H54 (cell line): ENCODE results near the gene ARHGAP15.

Source experiments
- DNase-seq: peaks from one replicate; pipeline ENCODE4 v3.0.0; 2011; ENCODE audit warnings: low spot score, mixed read lengths; ENCODE audit not compliant: insufficient read length
- FAIRE-seq: peaks from 3 replicates; lab custom pipeline; 2011; peaks lifted over from hg19 to GRCh38; lab: Jason Lieb, UNC
- POLR2A ChIP-seq: IDR thresholded peaks from 2 replicates; pipeline ENCODE4 v1.6.1; 2011; ENCODE audit warnings: low read depth, mild to moderate bottlenecking, low read length

The ARHGAP15 gene

DNA sequence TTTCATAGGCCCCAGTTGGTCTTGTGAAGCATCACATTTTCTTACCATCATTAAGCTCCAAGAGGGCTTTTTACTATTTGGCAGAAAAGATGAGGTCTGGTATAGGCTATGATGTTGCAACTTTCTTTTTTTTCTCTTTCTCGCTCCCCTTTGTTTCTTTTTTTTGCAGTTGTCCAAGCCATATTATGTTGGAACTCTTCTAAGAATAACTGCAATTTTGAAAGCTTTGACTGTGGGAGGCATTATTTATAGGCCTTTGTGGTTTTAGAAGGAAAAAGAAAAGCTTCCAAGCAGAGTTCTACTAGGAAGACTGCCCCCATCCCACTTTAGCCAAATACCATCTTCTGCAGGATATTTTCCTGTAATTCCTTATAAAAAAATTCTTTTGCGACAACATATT is 571.6 kb downstream of the ARHGAP15 start:
- DNase-seq (no peak), FAIRE-seq (no peak)
- no peak for TF ChIP-seq POLR2A

DNA sequence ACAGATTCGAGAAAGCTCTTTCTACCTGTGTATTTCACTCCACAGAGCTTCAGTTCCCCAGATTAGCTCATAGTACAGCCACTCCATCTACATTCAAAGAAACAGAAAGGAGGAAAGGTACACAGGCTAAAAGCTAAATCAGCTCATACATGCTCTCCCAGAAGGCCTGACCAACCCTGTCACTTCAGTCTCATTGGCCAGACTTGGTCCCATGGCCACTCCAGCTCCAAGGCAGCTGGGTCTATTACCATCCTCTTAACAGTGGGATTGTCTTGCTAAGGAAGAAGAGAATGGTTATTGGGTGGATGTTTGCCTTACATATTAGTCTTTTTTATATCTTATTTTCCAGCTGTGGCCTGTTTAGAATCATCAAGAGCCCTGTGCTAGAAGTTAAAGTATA is 572.6 kb downstream of the ARHGAP15 start:
- no peak for DNase-seq
- TF ChIP-seq POLR2A, result no peak
- no peak for FAIRE-seq

- DNase-seq, result no peak
- no peak for FAIRE-seq
- TF ChIP-seq POLR2A, result no peak
Observed at GRCh38 chr2:143702931-143703330, 573.7 kb downstream of the ARHGAP15 start.

- DNase-seq (no peak), FAIRE-seq (no peak)
Observed at GRCh38 chr2:143704451-143705106, 575.4 kb downstream of the ARHGAP15 start.

GRCh38 chr2:143705108-143705707 is 576.0 kb downstream of the ARHGAP15 start:
- FAIRE-seq (no peak), DNase-seq (no peak)
- TF ChIP-seq POLR2A, result no peak

More at GRCh38 chr2:143704451-143705106, 575.4 kb downstream of the ARHGAP15 start:
- no peak for TF ChIP-seq POLR2A

- TF ChIP-seq POLR2A, result no peak
- no peak for FAIRE-seq
- DNase-seq, result no peak
Observed at GRCh38 chr2:143706354-143706753, 577.1 kb downstream of the ARHGAP15 start.

DNA sequence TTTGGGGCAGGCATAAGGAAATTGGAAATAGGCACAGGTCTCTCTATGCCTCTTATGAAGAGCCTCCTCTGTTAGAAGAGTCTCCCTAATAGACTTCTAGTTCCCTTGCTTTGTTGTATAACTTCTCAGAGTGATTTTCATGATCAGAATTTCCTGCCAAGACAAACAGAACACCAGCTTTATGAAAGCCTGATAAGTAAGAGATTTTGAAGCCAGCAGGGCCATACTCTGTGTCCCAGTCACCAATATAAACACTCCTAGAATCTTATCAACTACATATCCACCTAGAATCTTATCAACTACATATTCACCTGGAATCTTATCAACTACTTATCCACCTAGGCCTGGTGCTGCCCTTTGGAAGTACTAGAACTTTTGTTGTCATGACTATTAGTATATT is 579.5 kb downstream of the ARHGAP15 start:
- TF ChIP-seq POLR2A, result no peak
- FAIRE-seq (no peak), DNase-seq (no peak)

- no peak for TF ChIP-seq POLR2A
- DNase-seq (no peak), FAIRE-seq (no peak)
Observed at GRCh38 chr2:143710196-143710595, 581.0 kb downstream of the ARHGAP15 start.

- DNase-seq, result no peak
- no peak for FAIRE-seq
- TF ChIP-seq POLR2A, result no peak
Observed at GRCh38 chr2:143710879-143711278, 581.7 kb downstream of the ARHGAP15 start.

DNA sequence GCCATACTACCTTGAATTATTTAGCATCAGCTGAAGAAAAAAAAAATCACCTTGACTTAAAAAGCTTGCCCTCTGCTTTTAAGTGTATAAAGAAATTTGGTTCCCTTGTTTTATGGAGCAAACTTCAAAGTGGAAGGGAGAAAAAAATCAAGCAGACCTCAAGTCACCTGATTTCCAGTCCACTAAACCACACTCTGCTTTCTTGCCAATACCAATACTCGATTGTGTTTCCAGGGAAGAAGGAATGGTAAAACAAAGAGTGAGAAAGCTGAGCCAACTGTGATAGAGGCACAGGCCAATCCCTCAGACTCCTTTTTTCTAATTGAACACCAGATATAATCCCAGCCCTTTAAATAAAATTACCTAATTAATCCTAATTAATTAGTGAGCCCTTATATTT is 587.3 kb downstream of the ARHGAP15 start:
- no peak for TF ChIP-seq POLR2A
- no peak for DNase-seq
- FAIRE-seq, result no peak

DNA sequence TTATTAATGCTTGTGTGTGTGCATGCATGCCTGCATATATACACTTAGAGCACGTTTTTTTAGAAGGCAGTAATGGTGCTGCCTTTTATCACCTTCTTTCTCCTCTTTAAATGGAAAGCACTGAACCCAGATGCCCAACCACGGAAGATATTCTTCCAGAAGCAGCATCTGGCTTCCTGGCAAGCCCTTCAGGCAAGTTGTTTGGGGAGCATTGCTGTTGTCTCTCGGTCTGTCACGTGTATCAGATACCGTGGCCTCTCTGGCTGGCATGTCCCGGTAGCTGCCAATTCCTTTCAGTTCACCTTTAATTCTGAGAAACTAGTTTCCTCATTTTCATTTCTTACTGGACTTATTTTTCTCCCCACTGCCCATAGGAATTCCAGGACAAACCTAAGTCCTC is 587.8 kb downstream of the ARHGAP15 start:
- no peak for DNase-seq
- no peak for FAIRE-seq
- TF ChIP-seq POLR2A, result no peak

DNA sequence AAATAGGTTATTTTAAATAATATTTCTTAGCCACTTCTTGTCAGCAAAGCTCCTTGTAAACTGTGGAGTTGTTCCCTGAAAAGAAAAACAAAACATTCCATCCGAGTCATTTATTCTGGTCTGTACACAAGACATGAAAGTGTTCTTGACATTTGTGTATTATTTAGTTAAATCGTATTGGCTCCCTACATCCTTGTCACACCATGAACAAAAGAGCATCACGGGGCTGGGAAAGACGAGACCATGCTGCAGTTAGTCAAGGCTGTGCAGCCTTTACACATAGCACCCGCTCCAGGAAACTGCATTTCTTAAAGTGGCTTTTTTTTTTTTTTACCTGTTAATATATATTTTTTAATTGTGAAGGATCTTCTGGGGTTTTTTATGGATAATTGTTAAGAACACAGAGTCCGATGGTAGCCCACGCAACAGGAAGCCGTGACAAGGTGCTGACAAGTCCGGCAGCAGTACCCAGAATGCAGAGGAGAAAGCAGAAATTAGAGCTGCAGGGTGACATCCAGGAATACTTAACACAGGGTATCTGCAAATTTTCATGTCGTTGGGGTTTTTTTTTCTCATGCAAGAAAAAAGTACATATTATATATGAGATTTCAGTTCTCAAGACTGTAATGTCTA is 588.4 kb downstream of the ARHGAP15 start:
- TF ChIP-seq POLR2A, result no peak
- DNase-seq, result no peak
- no peak for FAIRE-seq

DNA sequence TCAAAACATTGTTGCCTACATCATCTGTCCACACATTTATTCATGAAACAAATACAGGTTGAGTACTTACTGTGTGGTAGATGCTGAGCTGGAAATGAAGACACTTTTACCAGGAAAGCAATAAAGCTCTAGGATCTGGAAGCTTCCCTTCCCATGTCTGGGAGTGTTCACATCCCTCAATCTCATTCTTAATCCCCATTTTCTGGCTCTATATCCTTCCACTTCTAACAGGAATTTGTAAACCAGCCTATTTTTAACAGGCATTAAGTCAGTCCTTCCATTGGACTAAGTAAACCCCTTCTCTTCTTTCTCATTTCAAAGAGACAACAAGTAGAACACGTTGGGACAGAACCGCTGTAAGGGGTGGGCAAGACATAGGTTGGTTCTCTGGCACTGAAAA is 589.5 kb downstream of the ARHGAP15 start:
- DNase-seq, result no peak
- no peak for TF ChIP-seq POLR2A
- FAIRE-seq, result no peak

GRCh38 chr2:143719406-143719805 is 590.2 kb downstream of the ARHGAP15 start:
- FAIRE-seq, result no peak
- DNase-seq, result no peak
- TF ChIP-seq POLR2A, result no peak

- TF ChIP-seq POLR2A, result no peak
- DNase-seq, result no peak
- no peak for FAIRE-seq
Observed at GRCh38 chr2:143720095-143720664, 591.0 kb downstream of the ARHGAP15 start.
